ENCODE results near the gene ALDH3B2. TPM values are rescaled to one million over a fixed set of nuclear protein-coding genes. Genes with fewer than 3 reads are reported as not detected.

Gene ALDH3B2
- total and polyA plus RNA-seq, 4 donors = 1.1 to 4.8 (median 2.5) TPM

DNA sequence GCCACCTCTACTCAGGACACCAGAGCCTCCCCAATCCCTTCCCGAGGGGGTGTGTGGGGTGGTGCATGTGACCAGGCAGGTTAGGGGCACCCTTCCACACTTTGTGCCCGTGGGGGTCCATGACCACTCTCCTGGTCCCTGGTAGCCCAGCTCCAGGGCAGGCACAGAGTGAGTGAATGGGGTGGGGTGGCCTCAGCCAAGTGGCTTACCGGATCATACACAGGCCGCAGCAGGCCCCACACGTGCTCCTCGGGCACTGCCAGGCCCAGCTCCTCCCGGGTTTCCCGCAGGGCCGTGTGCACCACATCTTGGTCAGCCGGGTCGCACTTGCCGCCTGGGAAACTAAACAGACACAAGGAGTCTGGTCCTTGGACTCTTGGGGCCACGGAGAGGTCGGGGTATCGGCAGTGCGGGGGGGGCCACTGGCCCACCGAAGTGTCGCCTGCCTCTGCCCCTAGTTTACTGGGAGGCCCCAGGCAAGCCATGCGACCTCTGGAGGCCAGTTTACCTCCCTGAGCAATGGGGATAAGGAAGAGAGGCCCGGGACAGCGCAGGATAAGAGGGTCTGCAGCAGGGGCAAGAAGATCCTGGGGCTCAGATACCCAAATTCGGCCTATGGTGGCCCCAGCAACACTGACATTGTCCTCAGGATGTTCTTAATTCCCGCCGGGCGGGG is 45.6 kb downstream of the ALDH3B2 start:
- Histone ChIP-seq H3K27me3 (ENCODE audit: control insufficient read depth in 3 of 3, insufficient read depth in 3 of 3, low read length in 2 of 3) (no peaks in the 10 kb centered on the region), H3K9ac (ENCODE audit: insufficient read depth in 1 of 2, low read length in 2 of 2) (no peak overlapping the region), H3K4me3 (no peak overlapping the region), H3K27ac (ENCODE audit: low read depth in 1 of 2, low read length in 1 of 2) (no peak overlapping the region), H3K36me3 (ENCODE audit: control insufficient read depth in 4 of 4, insufficient read depth in 4 of 4, low read length in 4 of 4) (no peaks in the 10 kb centered on the region), H3K9me3 (ENCODE audit: control insufficient read depth in 4 of 4, insufficient read depth in 3 of 4, low read length in 3 of 4) (no peaks in the 10 kb centered on the region), H3K4me1 (ENCODE audit: control insufficient read depth in 5 of 5, insufficient read depth in 5 of 5, low read length in 5 of 5) (peaks cover 0 to 8% (median 4%) of the 10 kb centered on the region in 5 donors)
- TF ChIP-seq, protein P1, sequence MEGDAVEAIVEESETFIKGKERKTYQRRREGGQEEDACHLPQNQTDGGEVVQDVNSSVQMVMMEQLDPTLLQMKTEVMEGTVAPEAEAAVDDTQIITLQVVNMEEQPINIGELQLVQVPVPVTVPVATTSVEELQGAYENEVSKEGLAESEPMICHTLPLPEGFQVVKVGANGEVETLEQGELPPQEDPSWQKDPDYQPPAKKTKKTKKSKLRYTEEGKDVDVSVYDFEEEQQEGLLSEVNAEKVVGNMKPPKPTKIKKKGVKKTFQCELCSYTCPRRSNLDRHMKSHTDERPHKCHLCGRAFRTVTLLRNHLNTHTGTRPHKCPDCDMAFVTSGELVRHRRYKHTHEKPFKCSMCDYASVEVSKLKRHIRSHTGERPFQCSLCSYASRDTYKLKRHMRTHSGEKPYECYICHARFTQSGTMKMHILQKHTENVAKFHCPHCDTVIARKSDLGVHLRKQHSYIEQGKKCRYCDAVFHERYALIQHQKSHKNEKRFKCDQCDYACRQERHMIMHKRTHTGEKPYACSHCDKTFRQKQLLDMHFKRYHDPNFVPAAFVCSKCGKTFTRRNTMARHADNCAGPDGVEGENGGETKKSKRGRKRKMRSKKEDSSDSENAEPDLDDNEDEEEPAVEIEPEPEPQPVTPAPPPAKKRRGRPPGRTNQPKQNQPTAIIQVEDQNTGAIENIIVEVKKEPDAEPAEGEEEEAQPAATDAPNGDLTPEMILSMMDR (IDR thresholded peaks at IDR 0.05; ENCODE audit: control extremely low read depth, extremely low read depth) = no peak
- DNase-seq (no peak), ATAC-seq (ENCODE audit: insufficient read depth, low FRiP score) (no peak)
- 55 to 66% methylated on average over 25 of the region's 25 CpGs for WGBS, 2 donors

DNA sequence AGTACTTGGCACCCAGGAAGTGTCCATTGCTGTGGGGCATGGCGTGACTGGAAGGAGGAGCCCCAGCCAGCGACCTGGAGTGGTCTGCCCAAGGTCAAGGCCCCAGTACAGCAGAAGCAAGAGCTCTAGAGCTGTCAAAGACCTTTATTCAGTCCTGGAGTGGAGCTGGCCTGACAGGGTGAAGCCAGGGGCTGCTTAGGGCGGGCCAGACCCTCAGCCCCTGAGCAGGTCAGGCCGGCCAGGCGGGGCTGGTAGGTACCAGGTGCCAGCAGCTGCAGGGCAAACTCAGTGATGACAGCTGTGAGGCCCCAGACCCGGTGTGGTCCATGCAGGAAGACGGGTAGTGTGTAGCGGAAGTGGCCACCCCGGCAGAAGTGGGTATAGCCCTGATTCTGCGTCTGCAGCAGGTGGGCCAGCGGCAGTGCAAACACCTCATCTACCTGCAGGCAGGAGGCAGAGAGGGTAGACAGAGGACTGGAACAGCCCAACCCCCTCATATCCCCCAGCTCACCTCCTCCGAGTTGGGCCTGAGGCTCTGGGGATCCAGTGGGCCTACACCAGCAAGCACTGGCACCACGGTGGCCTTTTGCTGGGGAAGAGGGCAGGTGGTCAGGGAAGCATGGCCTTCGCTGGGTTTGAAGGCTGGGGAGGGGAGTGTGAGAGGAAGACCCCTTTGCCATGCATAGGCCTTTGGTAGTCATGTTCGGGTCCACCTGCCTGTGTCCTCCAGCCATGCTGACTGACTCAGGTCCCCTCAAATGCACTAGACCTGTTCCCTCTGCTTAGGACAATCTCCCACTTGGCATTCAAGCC is 46.4 kb downstream of the ALDH3B2 start:
- TF ChIP-seq, protein P1 (IDR thresholded peaks at IDR 0.05; ENCODE audit: control extremely low read depth, extremely low read depth) = no peak
- Histone ChIP-seq H3K4me1 (ENCODE audit: control insufficient read depth in 5 of 5, insufficient read depth in 5 of 5, low read length in 5 of 5) (peaks cover 0 to 8% (median 4%) of the 10 kb centered on the region in 5 donors), H3K27ac (ENCODE audit: low read depth in 1 of 2, low read length in 1 of 2) (no peak overlapping the region), H3K4me3 (no peak overlapping the region), H3K27me3 (ENCODE audit: control insufficient read depth in 3 of 3, insufficient read depth in 3 of 3, low read length in 2 of 3) (no peaks in the 10 kb centered on the region), H3K36me3 (ENCODE audit: control insufficient read depth in 4 of 4, insufficient read depth in 4 of 4, low read length in 4 of 4) (no peaks in the 10 kb centered on the region), H3K9ac (ENCODE audit: insufficient read depth in 1 of 2, low read length in 2 of 2) (no peak overlapping the region), H3K9me3 (ENCODE audit: control insufficient read depth in 4 of 4, insufficient read depth in 3 of 4, low read length in 3 of 4) (no peaks in the 10 kb centered on the region)
- DNase-seq = no peak
- WGBS, 2 donors = 89% methylated on average over 15 of the region's 15 CpGs
- no peak for ATAC-seq (ENCODE audit: insufficient read depth, low FRiP score)

DNA sequence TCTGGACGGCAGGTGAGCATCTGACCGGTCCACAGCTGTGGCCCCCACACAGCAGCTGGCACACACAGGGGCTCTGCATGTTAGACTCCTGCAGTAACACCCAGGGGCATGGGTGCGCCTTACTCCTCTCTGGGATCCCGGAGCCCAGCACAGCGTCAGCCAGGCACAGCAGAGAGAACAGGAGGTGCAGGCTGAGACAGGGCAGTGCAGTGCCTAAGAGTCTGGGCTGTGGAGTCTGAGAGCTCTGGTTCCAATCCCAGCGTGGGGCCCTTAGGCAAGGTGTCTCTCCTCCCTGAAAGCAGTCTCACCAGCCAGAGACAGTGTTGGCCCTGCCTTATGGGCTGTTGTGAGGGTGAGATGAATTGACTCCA is 47.0 kb downstream of the ALDH3B2 start:
- no peaks in the 10 kb centered on the region for H3K27me3 ChIP-seq (ENCODE audit: control insufficient read depth in 3 of 3, insufficient read depth in 3 of 3, low read length in 2 of 3)
- TF ChIP-seq, protein P1 (IDR thresholded peaks at IDR 0.05; ENCODE audit: control extremely low read depth, extremely low read depth) = no peak
- ATAC-seq (ENCODE audit: insufficient read depth, low FRiP score) (no peak), DNase-seq (no peak)
- no peak overlapping the region for H3K9ac ChIP-seq (ENCODE audit: insufficient read depth in 1 of 2, low read length in 2 of 2)
- no peaks in the 10 kb centered on the region for H3K36me3 ChIP-seq (ENCODE audit: control insufficient read depth in 4 of 4, insufficient read depth in 4 of 4, low read length in 4 of 4)
- H3K4me1 ChIP-seq (ENCODE audit: control insufficient read depth in 5 of 5, insufficient read depth in 5 of 5, low read length in 5 of 5) = peaks cover 0 to 8% (median 4%) of the 10 kb centered on the region in 5 donors
- H3K27ac ChIP-seq (ENCODE audit: low read depth in 1 of 2, low read length in 1 of 2) = no peak overlapping the region
- no peaks in the 10 kb centered on the region for H3K9me3 ChIP-seq (ENCODE audit: control insufficient read depth in 4 of 4, insufficient read depth in 3 of 4, low read length in 3 of 4)
- 92 to 94% methylated on average over 6 of the region's 6 CpGs for WGBS, 2 donors
- H3K4me3 ChIP-seq = no peak overlapping the region
